PFSK-1 (cell line): Measurements from ENCODE around the gene RHBDD1.

Experiments used
- POLR2AphosphoS5 ChIP-seq: IDR thresholded peaks from 2 replicates; pipeline ENCODE4 v1.6.1; 2012; ENCODE audit warnings: low read depth, mild to moderate bottlenecking, control low read depth, low read length, moderate library complexity
- REST ChIP-seq, 2 experiments: IDR thresholded peaks; 2 replicates each; pipeline versions ENCODE4 v1.6.1 to v1.8.0; 2011 to 2012; ENCODE audit warnings: low read depth in 2 of 2, low read length in 2 of 2, control low read depth in 1 of 2, inconsistent platforms in 1 of 2, mild to moderate bottlenecking in 1 of 2, moderate library complexity in 1 of 2; ENCODE audit not compliant: insufficient read depth in 1 of 2
- SIN3A ChIP-seq: IDR thresholded peaks from 2 replicates; pipeline ENCODE4 v1.6.1; 2012; ENCODE audit warnings: mild to moderate bottlenecking, low read length, moderate library complexity, borderline replicate concordance; ENCODE audit not compliant: insufficient read depth
- TAF1 ChIP-seq: IDR thresholded peaks from 2 replicates; pipeline ENCODE4 v1.6.1; 2012; ENCODE audit warnings: low read length, control low read depth, borderline replicate concordance; ENCODE audit not compliant: insufficient read depth

GRCh38 chr2:226797289-226797988 is 38.4 kb upstream of the RHBDD1 start:
- TF ChIP-seq POLR2AphosphoS5 (no peak), REST (IDR thresholded peaks at IDR 0.05; ENCODE audit: insufficient read depth in 1 of 2, low read depth in 2 of 2, low read length in 2 of 2) (no peak), TAF1 (no peak), SIN3A (no peak)
